Measurements from ENCODE around the gene ARL15. TPM values are rescaled to one million over a fixed set of nuclear protein-coding genes. Genes with fewer than 3 reads are reported as not detected.
A peak's percentile ranks its signal among the peaks of the same experiment; 100 is the strongest.

Gene ARL15
- total and polyA plus RNA-seq, 2 of the 8 experiments (the other 6 are each of a cell fraction or from before 2014, with no cell fraction given), result 9.9 to 21.2 TPM

DNA sequence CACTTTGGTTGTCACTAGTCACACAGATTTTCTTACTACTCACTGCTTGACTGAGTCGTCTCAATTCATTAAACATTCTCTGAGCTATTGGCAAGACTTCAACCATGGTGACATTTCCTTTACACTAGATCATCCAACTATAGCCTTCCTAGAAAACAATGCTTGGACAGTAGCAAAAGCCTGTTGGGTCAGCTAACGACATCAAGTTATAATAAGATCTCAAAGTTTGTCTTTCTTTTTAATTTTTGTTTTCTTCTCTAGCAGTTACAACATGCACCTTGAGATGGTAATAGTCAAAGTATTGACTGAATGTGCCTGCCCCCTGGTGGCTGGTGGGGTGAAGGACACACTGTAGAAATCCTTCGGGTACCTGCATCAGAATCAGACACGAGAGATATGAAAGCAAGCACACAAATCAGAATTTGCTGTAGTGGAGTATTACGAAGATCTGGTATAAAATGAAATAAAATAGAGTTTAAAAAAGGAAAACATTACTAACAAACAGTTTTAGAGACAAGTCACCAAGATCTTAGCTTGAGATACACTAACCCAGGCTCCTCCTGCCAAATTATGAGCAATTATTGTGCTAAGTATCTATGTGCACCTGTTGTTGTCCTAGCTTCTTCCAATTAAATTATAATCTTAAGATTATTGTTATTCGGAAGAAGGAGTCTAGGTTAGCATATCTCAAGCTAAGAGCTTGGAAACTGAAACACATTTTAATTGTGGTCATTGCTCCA, 81.2 kb downstream of the ARL15 start:
- no peak overlapping the region for H3K4ac ChIP-seq (replicated peaks; ENCODE audit: insufficient read length, low read depth, low read length)
- no peaks in the 10 kb centered on the region for H3K36me3 ChIP-seq (ENCODE audit: control insufficient read depth in 2 of 4, insufficient read depth in 4 of 4, low read length in 3 of 4)
- FAIRE-seq (peak; percentile 83), DNase-seq (ENCODE audit: low read depth in 1 of 2, low spot score in 2 of 2) (peak in 1 of 2 experiments; percentile 86)
- CTCF ChIA-PET (ENCODE audit: partially characterized antibody), result interaction anchor here (0.6 to 2.9 kb wide), 53 partner anchors 9 to 967 kb away, joined by 3 to 14 read pairs (median 3); no protein-coding TSS in a partner anchor
- H3K9me3 ChIP-seq (ENCODE audit: insufficient read depth in 2 of 2, low read depth in 1 of 2, low read length in 1 of 2), result no peaks in the 10 kb centered on the region
- no peak overlapping the region for H3K9ac ChIP-seq (replicated peaks in 1 of 4; ENCODE audit: extremely low read depth in 1 of 4, low read depth in 3 of 4, low read length in 3 of 4)
- H3K79me2 ChIP-seq (ENCODE audit: control insufficient read depth in 1 of 2, insufficient read depth in 2 of 2, low read length in 2 of 2), result peaks cover 0 to 11% of the 10 kb centered on the region in 2 experiments; a peak in 1 of 4 replicates
- no peaks in the 10 kb centered on the region for H3K27me3 ChIP-seq (replicated peaks in 1 of 4; ENCODE audit: control insufficient read depth in 3 of 4, extremely low read depth in 1 of 4, insufficient read depth in 3 of 4, low read length in 3 of 4)
- no peaks in the 10 kb centered on the region for H3K23me2 ChIP-seq (ENCODE audit: low read depth, low read length)
- no peak overlapping the region for H2BK12ac ChIP-seq (ENCODE audit: low read depth, low read length)
- H3K4me3 ChIP-seq (ENCODE audit: extremely low read depth in 1 of 4, insufficient read depth in 2 of 4, low read depth in 3 of 4, low read length in 4 of 4), result no peak overlapping the region
- POLR2A ChIA-PET (ENCODE audit: partially characterized antibody), result no interaction called here
- H4K8ac ChIP-seq (ENCODE audit: extremely low read depth, insufficient read depth, low read length), result no peak overlapping the region
- H2BK5ac ChIP-seq (ENCODE audit: low read depth, low read length), result no peak overlapping the region
- no peaks in the 10 kb centered on the region for H4K20me1 ChIP-seq (replicated peaks in 1 of 2; ENCODE audit: control insufficient read depth in 1 of 2, insufficient read depth in 2 of 2, low read length in 2 of 2)
- no peak overlapping the region for H3K56ac ChIP-seq (replicated peaks; ENCODE audit: insufficient read length, low read depth, low read length)
- H3K18ac ChIP-seq (ENCODE audit: extremely low read depth, low read length), result no peak overlapping the region
- H3K79me1 ChIP-seq (ENCODE audit: low read depth, low read length), result no peaks in the 10 kb centered on the region
- H3K23ac ChIP-seq (ENCODE audit: insufficient read length), result no peak overlapping the region
- H4K91ac ChIP-seq (replicated peaks; ENCODE audit: insufficient read length, low read length), result no peak overlapping the region
- H2BK15ac ChIP-seq (ENCODE audit: low read length), result no peak overlapping the region
- 44% methylated on average over 6 of the region's 6 CpGs; no CpG with 5 or more reads in 1 of the 2 experiments for WGBS, 2 experiments (ENCODE audit: extremely low coverage in 1 of 2, insufficient coverage in 1 of 2, insufficient read length in 1 of 2, insufficient replicate concordance in 2 of 2, low coverage in 1 of 2, low lambda C conversion rate in 2 of 2, missing lambda C conversion rate in 1 of 2)
- no peak overlapping the region for H2AK5ac ChIP-seq (ENCODE audit: low read depth, low read length)
- H2BK120ac ChIP-seq (replicated peaks; ENCODE audit: low read depth, low read length), result no peak overlapping the region
- H2AFZ ChIP-seq (ENCODE audit: low read length), result no peak overlapping the region
- no peak overlapping the region for H3K4me2 ChIP-seq (ENCODE audit: insufficient read depth in 1 of 2, low read depth in 2 of 2, low read length in 2 of 2)
- TF ChIP-seq, protein P1, sequence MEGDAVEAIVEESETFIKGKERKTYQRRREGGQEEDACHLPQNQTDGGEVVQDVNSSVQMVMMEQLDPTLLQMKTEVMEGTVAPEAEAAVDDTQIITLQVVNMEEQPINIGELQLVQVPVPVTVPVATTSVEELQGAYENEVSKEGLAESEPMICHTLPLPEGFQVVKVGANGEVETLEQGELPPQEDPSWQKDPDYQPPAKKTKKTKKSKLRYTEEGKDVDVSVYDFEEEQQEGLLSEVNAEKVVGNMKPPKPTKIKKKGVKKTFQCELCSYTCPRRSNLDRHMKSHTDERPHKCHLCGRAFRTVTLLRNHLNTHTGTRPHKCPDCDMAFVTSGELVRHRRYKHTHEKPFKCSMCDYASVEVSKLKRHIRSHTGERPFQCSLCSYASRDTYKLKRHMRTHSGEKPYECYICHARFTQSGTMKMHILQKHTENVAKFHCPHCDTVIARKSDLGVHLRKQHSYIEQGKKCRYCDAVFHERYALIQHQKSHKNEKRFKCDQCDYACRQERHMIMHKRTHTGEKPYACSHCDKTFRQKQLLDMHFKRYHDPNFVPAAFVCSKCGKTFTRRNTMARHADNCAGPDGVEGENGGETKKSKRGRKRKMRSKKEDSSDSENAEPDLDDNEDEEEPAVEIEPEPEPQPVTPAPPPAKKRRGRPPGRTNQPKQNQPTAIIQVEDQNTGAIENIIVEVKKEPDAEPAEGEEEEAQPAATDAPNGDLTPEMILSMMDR (IDR thresholded peaks at IDR 0.05; ENCODE audit: control extremely low read depth in 1 of 3, insufficient read depth in 1 of 3, low read depth in 1 of 3, low read length in 3 of 3), result peak; percentile 71 to 80 (median 79)
- TF ChIP-seq SIX5 (IDR thresholded peaks at IDR 0.05; ENCODE audit: low read depth, low read length) (no peak), RAD21 (IDR thresholded peaks at IDR 0.05 in 1 of 2, conservative IDR thresholded peaks at IDR 0.05 in 1 of 2; ENCODE audit: low read depth in 2 of 2, low read length in 2 of 2) (peak; percentile 80)
- H3K4me1 ChIP-seq (replicated peaks in 1 of 4; ENCODE audit: control insufficient read depth in 3 of 4, insufficient read depth in 4 of 4, low read length in 3 of 4), result no peaks in the 10 kb centered on the region
- no peak overlapping the region for H3K14ac ChIP-seq (ENCODE audit: insufficient read length)
- no peak overlapping the region for H3K27ac ChIP-seq (ENCODE audit: low read depth, low read length)
- no peak overlapping the region for H2BK20ac ChIP-seq (ENCODE audit: low read length)
- no peak overlapping the region for H4K5ac ChIP-seq (ENCODE audit: insufficient read length, low read depth, low read length)

Data from H1 (cell line).